AG08396 (cell line): ENCODE data around the gene SLC39A6.
"Not testable (repeated sequence)": the region's sequence is repeated elsewhere in the genome, so short reads cannot be mapped to it uniquely, and the experiment has no call there.

Experiments
- DNase-seq: peaks from one replicate; pipeline ENCODE4 v3.0.0; 2012; ENCODE audit warnings: low spot score, mixed read lengths

Gene SLC39A6

GRCh38 chr18:36139245-36139644, 10.1 kb upstream of the SLC39A6 start:
- DNase-seq, result no peak

DNA sequence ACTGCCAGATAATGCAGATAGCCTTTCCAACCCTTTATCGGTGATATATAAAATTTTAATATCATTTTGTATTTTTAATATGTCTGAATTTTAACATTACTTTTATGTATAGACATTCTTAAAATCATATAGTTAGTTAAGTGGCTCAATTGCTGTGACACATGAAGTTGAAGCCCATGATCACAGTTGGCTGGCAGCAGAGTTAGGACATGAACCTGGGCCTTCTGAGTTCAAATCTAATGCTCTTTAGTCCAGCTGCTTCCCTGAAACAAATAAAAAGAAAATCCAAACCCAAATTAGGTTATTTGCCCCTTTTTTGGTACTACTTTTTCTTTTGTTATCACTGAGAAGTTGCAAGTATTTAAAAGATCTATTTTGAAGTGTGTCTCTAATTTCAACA, 6.1 kb upstream of the SLC39A6 start:
- DNase-seq, result no peak

DNA sequence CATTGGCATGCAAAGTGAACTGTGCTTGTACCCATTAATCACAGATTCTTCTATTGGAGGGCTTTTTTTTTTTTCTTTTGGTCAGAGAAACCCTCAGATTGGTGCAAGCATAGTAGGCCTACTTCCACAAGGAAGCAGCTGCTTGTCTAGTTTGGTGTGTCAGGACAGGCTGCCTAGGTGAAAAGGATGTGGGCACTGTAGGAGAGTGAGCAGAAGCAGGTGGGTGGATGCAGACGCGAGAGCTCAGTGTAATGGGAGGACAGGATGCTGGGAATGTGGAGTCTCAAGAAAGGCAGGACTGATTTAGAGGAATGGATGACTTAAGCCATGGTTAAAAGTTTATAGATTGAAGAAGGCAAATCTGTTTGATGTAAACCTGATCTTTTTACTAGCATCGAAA, 3.6 kb upstream of the SLC39A6 start:
- no peak for DNase-seq

- no peak for DNase-seq
Observed at GRCh38 chr18:36131692-36132483, 2.7 kb upstream of the SLC39A6 start.

DNA sequence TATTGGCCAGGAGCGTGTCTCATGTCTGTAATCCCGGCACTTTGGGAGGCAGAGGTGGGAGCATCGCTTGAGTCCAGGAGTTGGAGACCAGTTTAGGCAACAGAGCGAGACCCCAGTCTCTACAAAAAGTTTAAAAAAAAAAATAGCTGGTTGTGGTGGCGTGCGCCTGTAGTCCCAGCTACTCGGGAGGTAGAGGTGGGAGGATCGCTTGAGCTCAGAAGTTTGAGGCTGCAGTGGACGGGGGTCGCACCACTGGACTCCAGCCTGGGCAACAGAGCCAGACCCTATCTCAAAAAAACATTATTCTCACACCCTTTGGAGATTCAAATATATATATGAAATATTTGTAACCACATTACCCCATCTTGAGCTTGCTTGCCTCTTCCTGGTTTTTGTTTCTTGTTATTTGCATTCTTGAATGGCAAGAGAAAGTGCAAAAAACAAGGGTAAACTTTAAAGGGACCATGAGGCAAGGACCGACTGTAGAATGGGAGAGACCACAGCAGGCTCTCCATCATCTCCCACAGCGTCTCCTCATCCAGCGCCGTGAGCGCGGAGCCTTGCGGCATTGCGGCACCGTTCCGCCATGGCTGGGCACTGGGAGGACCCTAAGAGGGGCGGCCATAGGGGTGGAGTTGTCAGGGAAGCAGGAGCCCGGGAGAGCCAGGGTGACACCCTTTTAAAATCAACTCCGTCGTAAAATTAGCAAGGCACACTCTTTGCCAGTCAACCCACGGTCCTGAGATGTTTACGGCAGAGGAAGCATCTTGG, 1.9 kb upstream of the SLC39A6 start:
- DNase-seq, result no peak

DNA sequence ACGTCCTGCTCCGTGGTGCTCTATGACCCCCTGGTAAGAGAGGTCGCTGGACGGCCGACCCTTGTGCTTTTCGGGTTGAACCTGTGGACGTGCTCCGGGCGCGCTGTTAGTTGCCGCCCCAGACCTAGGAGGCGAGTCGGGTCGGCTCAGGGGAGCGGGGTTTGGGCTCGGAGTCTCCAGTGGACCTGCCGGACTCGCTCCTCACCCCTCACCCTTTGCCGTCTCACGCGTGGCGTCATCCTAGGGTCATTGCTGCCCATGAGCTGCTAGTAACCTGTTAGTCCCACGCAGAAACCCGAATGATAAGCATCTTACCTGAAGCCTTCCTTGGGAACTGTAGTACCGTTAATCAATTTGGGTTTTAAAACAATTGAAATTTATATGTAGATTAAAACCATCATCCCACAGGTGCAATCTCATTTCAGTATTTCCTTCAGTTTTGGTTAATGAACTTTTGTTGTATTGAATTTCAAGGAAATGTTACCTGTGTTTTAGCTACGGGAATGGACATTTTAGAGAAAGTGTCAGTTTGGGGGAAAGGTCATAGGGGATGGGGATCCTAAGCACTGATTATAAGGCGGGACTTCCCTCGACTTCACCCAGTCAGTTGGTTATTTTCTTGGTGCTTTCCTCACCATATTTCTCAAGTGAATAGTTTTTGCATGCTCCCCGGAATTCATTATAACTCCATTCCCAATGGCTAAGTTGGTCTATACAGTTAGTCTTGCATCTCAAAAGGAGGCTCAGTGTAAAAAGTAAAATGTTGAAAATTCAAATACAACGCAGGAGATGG, 1.1 kb upstream of the SLC39A6 start:
- peak; percentile 24 for DNase-seq

- no peak for DNase-seq
Observed at GRCh38 chr18:36128907-36129299, 237 bp downstream of the SLC39A6 start.

DNA sequence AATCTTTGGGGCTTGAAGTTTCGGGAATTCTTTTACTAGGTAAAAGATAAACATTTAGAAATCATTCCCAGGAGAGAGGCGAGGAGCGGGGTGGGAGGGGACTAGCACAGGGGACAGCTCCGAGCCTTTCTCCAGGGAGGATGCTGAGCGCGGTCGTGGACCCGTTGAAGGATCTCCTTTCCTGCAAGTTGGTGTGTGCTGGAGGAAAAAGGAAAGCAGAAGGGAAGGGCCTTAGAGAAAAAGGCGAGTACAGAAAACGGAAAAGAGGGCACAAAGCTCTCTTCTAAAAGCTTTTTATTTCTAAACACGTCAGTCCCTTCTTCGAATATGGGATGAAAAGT, 640 bp downstream of the SLC39A6 start:
- peak; percentile 51 for DNase-seq

DNA sequence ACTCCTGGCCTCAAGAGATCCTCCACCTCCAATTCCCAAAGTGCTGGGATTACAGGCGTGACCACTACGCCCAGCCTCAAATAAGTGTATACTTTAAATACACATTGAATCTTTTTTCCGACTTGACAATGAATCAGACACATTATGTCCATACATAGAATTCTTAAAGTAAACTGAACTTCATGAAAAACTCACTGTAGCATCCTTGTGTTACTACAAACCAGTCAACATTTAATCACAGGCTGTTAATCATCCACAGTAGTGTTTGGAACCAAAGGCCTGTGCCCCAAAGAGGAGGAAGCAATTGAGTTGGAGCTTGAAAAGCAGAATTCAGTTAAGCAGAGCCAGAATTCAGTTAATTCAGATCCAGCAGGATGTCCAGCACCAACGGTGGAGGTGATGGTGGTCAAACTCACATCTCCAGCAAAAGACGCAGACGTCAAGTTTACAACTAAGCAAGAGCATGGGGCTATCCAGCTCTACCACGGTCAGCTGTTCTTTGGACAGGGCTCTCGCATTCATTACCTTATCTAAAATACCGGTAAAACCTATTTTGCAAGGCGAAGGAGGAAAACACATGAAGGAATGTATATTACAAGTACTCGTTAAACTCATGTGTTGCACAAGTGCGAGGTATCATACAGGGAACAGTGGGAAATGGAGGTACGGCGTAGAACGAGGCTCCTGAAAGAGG, 1.2 kb downstream of the SLC39A6 start:
- DNase-seq, result peak; percentile 7

GRCh38 chr18:36126668-36127067, 2.5 kb downstream of the SLC39A6 start:
- no peak for DNase-seq

GRCh38 chr18:36124841-36125240, 4.3 kb downstream of the SLC39A6 start:
- DNase-seq, result no peak

DNA sequence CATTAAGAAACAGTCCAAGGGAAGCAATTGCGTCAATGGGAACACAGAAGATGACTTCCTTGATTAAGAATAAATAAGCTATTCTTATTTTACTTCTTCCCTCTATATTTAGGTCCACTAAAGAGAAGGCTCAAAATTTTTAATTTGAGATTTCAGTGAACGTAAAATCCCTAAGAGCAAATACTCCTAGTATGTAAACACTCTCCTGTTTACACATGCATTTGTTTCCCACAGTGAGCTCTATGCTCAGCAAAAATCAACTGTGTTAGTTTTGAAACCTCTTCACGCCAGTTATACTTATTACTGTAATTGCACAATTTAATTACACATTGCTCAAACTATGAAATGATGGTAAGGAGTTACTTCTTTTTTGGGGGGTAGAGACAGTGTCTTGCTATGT, 8.8 kb downstream of the SLC39A6 start:
- no peak for DNase-seq

DNA sequence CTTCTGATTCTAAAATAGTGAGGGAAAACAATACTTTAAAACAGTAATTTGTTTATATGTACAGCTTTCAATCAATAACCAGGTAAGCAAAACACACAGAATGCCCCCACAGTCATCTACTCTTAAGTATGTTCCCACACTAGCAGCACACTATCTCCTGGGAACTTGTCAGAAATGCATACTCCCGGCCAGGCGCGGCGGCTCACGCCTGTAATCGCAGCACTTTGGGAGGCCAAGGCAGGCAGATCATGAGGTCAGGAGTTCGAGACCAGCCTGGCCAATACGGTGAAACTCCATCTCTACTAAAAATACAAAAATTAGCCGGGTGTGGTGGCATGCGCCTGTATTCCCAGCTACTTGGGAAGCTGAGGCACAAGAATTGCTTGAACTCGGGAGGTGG, 12.4 kb downstream of the SLC39A6 start:
- DNase-seq, result not testable (repeated sequence)

- DNase-seq, result no peak
Observed at GRCh38 chr18:36114738-36115137, 14.4 kb downstream of the SLC39A6 start.

DNA sequence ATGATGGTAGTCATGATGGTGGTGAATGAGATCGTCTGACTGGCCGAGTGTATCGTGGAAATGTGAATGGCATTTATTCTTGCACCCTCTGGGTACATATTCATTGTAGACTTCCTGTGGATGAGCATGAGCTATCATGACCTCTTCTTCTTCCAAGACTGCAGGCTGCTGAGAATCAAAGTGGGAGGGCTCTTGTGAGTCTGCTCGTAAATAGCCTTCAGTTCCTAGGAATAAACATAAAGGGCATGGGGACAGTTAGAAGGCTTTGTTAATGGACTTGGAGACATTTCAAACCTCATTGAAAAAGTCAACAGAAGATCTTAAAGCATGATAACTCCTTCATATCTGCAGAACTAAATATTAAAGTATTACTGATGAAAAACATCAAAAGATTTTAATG, 14.9 kb downstream of the SLC39A6 start:
- DNase-seq, result no peak

DNA sequence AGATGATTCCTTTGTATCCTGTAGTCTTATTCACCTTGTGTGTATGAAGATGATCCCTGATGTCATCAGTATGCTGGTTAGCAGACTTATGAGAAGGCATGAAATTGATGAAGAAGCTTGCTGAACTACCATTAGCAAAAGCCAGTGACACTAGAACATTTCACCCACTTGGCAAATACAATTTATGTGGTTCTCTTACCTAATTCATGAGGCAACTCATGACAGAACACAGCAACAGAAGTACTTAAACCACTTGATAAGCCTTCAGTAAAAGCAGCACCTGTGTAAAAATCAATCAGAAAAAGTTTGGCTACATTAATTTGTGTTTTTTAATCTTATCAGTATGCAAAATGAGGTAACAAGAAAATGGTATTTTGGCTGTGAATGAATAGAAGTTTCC, 16.8 kb downstream of the SLC39A6 start:
- no peak for DNase-seq

GRCh38 chr18:36109737-36110136, 19.4 kb downstream of the SLC39A6 start:
- DNase-seq, result no peak

DNA sequence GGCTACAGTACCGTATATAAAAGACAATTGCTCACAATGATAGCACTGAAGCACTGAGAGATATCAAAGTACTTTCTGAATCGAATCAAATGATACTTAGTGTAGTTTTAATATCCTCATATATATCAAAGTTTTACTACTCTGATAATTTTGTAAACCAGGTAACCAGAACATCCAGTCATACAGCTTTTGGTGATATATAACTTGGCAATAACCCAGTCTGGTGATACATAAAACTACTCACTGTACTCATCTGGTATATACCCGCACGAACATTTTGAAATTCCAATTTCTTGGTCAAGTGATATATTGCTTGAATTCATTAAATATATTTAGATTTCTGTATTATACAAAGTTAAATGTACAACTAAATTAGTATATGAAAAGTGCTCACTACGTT, 20.5 kb downstream of the SLC39A6 start:
- no peak for DNase-seq

DNA sequence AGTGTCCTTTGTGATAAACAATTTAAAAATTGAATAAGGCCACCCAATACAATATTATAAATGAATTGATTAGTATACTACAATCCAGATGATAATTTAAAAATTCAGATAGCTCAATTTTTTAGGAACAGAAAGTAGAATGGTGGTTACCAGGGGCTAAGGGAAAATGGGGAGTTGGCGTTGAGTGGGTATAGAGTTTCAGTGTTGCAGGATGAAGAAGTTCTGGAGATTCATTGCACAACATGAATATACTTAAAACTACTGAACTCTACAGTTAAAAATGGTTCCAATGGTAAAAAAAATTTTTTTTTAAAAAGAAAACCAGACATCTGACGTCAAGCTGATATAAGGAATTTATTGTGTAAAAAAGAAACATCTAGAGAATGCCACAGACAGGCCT, 20.9 kb downstream of the SLC39A6 start:
- DNase-seq, result no peak

DNA sequence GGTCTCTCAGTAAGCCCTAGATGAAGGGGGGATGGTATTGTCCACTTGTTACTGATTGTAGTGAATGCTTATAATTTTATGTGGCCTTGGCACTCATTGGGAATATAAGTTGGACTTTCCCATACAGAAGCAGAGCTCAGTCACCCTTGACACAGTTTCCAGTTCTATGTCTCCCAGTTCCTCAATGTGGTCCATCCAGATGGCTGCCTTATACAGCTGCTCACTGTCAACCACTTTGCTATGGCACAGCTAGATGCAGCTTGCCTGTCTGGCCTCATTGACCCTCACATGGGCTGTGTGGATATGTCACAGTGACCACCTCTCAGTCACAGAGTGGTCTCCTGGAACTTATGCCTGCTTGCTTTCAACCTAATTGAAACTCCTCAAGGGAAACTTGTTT, 21.7 kb downstream of the SLC39A6 start:
- DNase-seq, result no peak

DNA sequence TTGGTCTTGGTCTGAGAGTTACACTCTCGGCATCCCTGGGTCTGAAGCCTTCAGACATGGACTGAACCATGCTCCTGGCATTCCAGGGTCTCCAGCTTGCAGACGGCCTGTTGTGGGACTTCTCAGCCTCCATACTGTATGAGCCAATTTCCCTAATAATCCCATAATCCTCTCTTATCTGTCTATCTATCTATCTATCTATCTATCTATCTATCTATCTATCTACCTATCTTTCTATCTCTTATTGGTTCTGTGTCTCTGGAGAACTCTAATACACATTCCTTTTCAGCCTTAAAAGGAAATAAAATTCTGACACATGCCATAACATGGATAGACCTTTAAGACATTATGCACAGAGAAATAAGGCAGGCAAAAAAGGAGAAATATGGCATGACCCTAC, 24.4 kb downstream of the SLC39A6 start:
- DNase-seq, result no peak

DNA sequence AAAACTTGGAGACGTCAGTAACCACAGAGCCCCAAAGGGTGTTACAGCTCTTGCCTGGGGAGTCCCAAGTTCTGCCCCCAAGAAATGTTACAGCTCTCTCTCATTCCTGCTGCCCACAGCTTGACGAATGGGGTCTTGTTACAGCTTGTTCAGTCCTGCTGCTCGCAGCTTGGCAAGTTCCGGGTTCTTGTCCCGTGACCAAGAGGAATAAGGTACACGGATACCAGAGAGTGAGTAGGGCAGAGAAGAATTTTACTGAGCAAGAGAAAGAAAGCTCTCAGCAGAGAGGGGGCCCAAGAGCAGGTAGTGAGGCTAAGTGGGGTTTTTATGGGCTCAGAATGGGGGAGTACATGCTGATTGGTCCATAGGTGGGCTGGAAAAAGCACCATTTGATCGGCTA, 27.2 kb downstream of the SLC39A6 start:
- DNase-seq, result no peak
